Activated CD4-positive, alpha-beta T cell treated with anti-CD3 and anti-CD28 coated beads, Interleukin-2, amount 50 U/mL, for 48 hours (primary cell): ENCODE results near the gene ULBP1.
"Not testable (repeated sequence)": the region's sequence is repeated elsewhere in the genome, so short reads cannot be mapped to it uniquely, and the experiment has no call there.

Experiments
- DNase-seq, 2 experiments: peaks; one replicate each; pipeline ENCODE4 v3.0.0-alpha.2; 2020

The ULBP1 gene

DNA sequence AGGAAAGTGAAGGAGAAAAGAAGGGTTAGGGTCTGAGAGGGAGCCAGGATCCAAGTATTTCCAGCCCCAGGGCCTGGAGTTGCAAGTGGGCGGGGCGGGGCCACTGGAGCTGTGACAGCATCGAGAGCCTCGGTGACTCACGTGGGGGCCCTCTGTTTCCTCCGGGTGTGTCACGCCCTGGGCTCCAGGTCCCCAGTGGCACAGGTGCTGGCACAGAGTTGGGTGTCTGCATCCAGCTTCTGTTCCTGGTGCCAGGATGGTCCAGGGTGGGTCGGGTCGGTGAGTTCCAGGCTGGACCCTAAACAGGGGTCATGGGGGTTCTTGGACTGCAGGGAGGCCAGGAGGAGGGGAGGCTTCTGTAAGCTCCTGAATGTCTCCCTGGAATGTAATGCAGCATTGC, 44.8 kb downstream of the ULBP1 start:
- peak; percentile 46 to 58 for DNase-seq

DNA sequence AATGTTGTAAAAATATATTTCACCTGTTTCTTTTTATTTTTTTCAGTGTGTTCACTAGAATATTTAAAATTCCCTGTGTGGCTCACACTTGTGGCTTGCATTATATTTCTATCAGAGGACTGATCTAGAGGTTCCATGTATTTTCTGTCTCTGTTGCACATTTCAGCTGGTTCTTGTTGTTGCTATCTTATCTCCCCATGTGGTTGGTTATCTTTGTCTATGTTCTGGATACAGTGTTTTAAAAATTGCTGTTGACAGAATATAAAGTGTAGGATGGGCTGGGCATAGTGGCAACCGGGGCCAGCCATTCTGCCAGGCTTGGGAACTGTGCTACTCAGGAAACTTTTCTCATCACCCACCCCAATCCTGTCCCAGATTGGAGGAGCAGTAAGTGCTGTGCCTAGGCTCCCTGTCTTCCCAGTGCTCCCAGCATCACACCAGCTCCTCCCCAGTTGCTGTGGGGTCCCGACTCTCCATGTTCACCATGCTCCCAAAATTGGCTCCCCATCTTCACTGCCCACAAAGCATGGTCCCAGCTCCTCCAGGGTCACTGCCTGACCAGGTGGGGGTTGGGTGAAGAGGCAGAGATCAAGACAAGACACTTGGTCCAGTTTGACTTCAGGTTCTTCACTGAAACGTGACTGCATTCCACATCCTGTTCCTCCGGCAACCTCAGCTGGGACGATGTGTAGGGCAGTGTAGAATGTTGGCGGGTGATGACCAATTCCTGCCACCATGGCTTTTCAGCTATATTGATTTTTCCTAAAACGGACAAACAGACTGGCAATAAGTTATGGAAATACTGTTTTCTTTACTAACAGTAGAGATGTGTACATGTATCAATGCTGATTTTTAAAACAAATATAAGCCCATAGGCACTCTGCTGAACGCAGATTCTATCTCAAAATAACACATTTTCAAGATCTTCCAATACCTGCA, 49.4 kb downstream of the ULBP1 start:
- not testable (repeated sequence) for DNase-seq

DNA sequence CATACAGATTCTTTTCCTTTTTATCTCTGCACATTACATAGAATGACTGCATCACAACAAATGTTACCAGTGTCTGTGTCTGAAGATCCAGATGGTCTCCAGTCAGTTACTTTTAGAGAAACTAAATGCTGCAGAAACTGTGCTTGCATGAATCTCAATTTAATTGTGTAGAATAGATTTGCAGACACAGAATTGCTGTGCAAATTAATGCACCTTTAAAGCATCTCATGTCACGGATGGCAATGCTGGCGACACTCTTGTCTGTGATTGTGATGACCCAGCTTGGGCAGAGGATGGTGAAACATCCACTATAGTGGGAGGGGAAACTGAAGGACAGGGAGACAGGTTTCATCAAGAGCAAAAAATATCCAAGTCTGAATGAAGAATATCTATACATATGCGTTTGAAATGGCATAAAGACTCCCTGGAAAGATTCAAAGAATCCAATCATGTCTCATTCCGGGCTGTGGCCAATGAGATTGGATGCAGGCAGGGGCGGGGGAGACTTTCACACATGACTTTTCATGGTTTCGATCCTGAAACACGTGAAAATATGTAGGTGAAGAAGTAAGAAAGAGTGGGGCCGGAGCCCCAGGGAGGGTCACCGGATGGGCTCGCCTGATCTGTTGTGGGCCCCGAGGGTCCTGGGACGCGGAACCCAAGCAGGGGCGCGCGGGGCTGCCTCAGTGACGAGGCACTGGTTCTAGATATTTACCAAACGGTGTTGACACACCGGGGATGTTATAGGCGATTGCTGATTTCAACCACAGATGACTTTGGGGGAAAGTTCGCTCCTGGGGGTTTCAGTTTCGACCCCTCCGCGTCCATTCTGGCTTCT, 50.3 kb downstream of the ULBP1 start:
- not testable (repeated sequence) for DNase-seq

DNA sequence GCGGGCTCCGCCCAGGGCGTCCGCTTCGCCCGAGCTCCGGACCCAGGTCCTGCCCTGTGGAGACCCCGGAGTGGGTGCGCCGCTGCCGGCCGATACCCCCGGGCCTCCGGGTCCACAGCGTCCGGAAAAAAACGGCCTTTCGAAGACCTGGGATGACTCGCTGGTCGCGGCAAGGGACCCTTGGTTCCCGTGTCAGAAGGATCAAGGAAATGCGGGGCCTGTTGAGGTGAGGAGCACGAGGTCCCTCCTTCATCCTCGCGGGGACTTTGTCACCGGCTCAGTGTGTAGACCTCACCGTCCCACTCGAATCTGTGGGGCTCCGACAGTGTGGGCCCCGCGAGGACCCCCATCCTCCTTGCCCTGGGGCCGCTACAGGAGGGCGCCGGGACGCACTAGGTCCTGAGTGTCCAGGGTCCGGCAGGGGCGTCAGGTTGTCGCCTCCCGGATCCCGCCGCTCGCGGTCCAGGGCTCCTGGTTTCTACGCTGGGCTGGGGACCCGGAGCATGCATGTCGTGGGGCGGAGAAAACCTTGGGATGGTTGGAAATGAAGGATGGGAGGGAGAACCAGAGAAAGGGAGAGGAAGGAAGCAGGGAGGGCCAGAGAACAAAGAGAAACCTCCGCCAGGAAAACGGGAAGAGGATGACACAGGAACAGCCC, 51.0 kb downstream of the ULBP1 start:
- not testable (repeated sequence) for DNase-seq

DNA sequence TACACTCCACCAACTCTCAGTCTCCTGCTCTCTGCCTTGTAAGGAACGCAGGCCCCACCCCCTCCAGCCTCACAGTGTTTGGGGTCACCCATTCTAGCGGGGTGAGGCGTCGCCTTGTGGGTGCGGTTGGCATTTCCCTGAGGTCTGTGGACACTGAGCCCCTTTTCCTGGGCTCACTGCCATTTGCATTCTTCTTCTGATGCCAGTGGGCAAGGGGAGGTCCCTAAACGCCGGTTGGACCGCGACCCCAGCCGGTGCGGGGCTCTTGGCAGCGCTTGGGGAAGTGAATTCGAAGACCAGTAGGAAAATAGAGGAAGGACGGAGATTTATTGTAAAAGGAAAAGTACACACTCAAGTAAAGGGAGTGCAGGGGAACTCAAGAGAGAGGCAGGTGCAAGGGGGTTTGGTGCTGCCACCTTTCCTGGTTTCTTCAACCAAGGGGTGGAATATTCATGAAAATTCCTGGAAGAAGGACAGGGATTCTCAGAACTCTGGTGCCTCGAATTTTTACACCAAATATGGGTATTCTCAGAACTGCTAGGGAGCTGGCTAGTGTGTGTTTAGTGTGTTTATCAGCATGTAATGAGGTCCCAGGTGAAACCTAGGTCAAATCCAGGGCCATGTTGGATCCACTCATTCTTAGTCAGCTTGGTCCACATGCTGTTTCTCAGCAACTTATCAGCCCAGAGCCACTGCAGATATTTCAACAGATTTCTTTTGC, 51.7 kb downstream of the ULBP1 start:
- DNase-seq: not testable (repeated sequence)

DNA sequence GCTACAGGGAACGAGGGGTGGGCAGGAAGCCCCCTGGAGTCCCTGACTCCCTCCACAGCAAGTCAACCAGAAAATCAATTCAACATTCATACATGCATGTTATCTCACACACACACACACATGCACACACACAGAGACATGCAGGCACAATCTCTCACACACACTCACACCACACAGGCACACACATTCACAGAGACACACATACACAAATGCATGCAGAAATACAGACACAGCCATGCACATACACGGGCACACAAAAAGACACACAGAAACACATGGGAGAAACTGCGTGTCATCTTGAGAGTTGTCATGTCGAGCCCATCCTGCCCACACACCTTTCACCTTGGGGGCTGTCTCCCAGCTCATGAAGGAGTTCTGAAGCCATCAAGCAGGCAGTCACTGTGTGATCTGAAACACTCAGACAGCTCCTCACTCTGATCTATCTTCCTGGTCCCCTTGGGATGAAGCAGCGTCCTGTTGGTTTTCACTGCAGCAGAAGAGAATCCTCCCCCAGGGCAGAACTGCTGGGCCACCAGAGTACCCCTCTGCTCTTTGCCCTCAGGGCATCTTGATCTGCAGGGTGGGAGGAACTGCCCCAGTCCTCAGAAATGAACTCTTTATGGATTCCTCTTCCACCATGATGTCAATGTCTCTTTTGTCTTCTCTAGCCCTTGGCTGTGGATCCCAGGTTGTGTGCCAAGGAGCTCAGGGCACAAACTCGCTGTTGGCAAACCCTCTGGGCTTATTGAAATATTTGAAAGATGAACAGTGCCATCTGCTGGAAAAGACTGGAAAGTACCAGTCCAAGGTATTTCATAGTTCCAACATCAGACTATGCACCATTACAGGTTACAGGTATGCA, 52.8 kb downstream of the ULBP1 start:
- DNase-seq: peak in 1 of 2 experiments; percentile 48

DNA sequence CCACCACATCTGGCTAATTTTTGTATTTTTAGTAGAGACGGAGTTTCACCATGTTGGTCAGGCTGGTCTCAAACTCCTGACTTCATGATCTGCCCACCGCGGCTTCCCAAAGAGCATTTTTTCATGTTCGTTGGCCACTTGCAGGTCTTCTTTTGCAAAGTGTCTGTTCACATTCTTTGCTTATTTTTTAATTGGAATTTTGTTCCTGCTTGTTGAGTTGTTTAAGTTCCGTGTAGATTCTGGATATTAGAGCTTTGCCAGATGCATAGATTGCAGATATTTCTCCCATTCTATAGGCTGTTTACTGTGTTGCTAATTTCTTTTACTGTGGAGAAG, 53.4 kb downstream of the ULBP1 start:
- not testable (repeated sequence) for DNase-seq

DNA sequence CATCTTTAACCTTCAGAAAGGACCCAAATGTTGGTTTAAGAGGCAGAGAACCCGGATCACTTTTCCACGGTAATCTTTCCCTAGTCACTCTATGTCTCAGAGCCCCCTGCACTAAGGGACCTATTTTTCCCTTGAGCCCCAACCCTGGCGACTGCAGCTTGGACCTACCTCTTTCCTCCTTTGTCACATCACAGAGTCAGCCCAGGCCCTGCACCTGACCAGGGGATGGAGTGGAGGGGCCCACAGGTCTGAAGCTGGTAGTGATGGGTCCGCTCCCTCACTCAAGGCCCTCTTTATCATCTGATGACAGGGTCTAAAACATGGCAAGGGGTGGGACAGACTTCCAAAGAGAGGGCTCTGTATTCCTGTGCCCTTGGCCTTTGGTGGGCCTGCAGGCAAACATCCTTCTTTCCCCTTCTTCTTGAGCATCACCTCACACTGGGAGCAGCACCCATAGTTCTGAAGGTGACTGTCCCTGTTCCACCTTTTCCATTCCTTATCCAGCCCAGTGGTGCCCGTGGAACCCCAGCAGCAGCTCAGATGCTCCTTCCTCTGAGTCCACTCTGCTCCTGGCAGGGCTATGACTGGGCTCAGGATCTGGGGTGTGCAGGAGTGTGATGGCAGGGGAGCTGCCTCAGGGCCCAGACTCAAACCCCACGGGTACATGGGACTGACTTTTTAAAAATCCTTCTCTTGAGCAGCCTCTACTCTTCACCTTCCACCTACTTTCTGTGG, 55.3 kb downstream of the ULBP1 start:
- DNase-seq: no peak

DNA sequence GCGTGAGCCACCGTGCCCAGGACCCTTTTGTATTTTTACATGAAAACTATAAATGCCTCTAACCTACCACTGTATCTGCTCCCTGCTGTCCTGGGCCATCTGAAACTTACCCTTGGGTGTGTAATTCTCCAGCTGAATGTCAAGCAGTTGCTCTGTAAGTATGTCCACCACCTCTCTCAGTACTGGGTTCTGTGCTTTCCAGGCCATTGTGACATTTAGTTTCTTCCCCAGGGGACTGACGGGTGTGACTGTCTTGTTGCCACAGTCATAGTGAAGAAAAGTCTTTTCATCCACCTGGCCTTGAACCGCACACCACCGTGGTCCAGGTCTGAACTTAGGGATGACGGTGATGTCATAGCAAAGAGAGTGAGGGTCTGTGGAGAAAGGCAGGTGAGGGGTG, 58.1 kb downstream of the ULBP1 start:
- DNase-seq: not testable (repeated sequence)
